Forelimb muscle (tissue), 1 donor: ENCODE data around the gene PTBP1. TPM values are rescaled to one million over a fixed set of nuclear protein-coding genes. Genes with fewer than 3 reads are reported as not detected.
A peak's percentile ranks its signal among the peaks of the same experiment; 100 is the strongest.

Source experiments
- DNase-seq: peaks from one replicate; pipeline ENCODE4 v3.0.0-alpha.2; 2013; ENCODE audit warnings: low read depth
- polyA plus RNA-seq: library from polyadenylated mRNA; unstranded; fragments of 120-200 nt; gene quantifications from one replicate; pipeline ENCODE4 v1.2.1, GENCODE V29; 2013; ENCODE audit not compliant: insufficient read length

Gene PTBP1
- polyA plus RNA-seq, 1 donor: 101 TPM

GRCh38 chr19:797528-798414 is 519 bp downstream of the PTBP1 start:
- peak; percentile 71 for DNase-seq

GRCh38 chr19:798415-799075 is 1.3 kb downstream of the PTBP1 start:
- DNase-seq: no peak

GRCh38 chr19:799076-799881 is 2.0 kb downstream of the PTBP1 start:
- no peak for DNase-seq

GRCh38 chr19:800360-801029 is 3.2 kb downstream of the PTBP1 start:
- DNase-seq: no peak

- DNase-seq: no peak
These were observed 4.0 kb downstream of the PTBP1 start for GRCh38 chr19:801030-801860.

GRCh38 chr19:801861-802497 is 4.7 kb downstream of the PTBP1 start:
- no peak for DNase-seq

- no peak for DNase-seq
These were observed 5.3 kb downstream of the PTBP1 start for GRCh38 chr19:802498-803098.

- no peak for DNase-seq
These were observed 5.9 kb downstream of the PTBP1 start for GRCh38 chr19:803099-803561.

- no peak for DNase-seq
These were observed 6.6 kb downstream of the PTBP1 start for GRCh38 chr19:803686-804418.

- no peak for DNase-seq
These were observed 7.3 kb downstream of the PTBP1 start for GRCh38 chr19:804419-805165.

- DNase-seq: no peak
These were observed 7.9 kb downstream of the PTBP1 start for GRCh38 chr19:805166-805551.

GRCh38 chr19:805600-806550 is 8.6 kb downstream of the PTBP1 start:
- DNase-seq: no peak

- DNase-seq: no peak
These were observed 9.7 kb downstream of the PTBP1 start for GRCh38 chr19:806815-807421.

GRCh38 chr19:807627-808422 is 10.6 kb downstream of the PTBP1 start:
- DNase-seq: no peak

- DNase-seq: no peak
These were observed 11.1 kb downstream of the PTBP1 start for GRCh38 chr19:808423-808775.
